8988T (cell line): ENCODE measurements around the gene DLAT.
"Not testable (repeated sequence)": the region's sequence is repeated elsewhere in the genome, so short reads cannot be mapped to it uniquely, and the experiment has no call there.

ENCODE experiments used
- DNase-seq: peaks from one replicate; pipeline ENCODE4 v3.0.0; 2011

The DLAT gene

DNA sequence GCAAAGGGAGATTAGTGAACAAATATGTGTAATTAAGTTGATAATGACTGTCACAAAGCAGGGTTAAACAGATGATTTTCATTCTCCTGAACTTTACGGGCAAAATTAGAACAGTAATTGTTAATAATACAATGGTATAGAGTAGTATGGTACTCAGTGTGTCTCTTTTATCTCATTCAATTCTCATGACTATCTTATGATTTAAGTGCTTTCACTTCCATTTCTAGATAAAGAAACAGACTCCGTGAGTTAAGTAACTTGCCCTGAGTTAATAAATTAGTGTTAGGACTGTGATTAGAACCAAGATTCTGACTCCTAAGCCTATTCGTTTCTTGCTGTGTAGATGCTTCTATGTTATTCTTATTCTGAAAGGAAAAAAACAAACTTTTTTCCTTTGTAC lies 26.6 kb downstream of the DLAT start:
- no peak for DNase-seq

DNA sequence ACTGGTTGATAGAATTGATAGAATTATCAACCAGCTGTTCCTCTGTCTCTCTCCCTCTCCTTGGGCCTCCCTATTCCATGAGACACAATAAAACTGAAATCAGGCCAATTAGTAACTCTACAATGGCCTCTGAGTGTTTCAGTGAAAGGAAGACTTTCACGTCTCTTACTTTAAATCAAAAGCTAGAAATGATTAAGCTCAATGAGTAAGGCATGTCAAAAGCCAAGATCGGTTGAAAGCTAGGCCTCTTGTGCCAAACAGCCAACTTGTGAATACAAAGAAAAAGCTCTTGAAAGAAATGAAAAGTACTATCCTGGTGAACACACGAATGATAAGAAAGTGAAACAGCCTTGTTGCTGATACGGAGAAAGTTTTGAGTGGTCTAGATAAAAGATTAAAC lies 32.0 kb downstream of the DLAT start:
- no peak for DNase-seq

DNA sequence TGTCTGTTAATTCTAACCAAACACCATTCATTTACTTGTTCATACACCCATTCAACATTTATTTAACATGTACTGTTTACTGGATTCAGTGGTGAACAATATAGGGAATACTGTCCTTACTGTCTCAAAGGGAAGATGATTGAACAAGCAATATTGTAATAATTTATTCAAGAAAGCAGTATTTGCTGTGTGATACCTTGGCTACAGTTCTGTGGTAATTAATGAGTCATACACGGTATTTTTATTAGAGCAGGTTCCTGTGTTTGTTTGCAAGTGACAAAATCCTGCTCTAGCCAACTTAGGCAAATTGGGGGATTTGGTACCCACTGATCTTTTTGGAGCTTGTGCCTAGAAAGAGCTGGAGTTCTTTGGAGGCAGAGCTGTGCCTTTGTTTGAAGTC lies 32.9 kb downstream of the DLAT start:
- no peak for DNase-seq

DNA sequence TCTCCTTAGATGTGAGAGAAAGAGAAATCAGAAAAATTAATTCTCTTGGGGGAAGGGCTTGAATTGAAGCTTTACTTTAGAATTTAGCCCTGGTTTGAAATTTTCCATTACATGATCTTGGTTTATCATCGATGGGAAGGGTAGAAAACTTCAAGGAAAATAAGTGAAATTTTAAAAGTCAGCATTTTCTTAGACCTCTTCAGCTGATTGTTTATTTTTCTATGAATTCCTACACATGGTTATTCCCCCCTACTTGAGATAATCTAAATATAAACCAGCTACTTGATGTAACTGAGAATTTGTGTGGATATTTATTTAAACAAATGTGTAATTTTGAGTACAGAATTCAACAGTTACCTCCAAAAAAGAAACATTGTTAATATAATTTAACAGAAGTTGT lies 37.7 kb downstream of the DLAT start:
- no peak for DNase-seq

DNA sequence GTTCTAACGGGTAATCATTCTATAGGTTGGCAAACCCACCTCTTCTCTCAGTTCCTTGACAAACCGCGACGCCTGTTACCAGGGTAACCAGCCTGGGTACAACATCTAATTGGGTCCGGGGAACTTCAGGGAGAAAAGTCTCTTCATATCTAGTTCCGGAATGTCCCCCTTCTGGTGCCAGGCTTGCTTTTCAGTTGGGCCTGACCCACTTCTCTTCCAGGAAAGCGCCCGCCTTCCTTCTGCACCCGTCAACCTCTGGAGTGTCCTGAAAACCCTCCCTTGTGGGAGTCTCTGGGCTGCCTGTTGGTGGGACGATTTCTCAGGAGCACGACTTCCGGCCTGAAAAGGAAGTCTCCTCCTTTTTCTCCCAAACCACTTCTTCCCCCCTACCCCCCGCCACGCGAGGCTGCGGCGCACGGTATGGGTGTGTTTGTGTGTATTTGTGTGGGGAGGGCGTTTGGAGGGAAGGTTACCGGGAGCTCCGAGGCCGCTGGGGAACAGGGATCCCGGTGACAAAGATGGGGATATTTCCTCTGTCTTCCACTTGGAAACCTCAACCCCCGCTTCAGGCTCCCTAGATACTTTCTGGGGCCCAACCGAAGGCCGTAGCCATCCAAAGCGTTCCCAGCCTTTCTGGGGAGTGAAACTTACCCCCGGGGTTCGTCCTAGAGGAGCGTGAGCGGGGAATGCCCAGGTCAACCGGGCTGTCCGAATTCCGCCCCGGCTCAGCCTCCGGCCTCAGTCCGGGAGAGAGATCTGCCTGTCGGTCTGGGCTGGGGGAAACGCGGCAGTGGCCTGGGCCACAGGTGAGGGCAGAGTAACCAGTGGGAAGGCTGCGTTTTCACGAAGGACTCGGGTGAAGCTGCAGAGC lies 49.0 kb downstream of the DLAT start, which contains the start of the genes NKAPD1 and PIH1D2:
Gene NKAPD1, plus strand, starts transcription at position 359 of the 871 bp plus-strand sequence. CDS start 1,276 bp downstream, outside the sequence.
Gene PIH1D2, minus strand, starts transcription at position 77 of the 871 bp plus-strand sequence. CDS start 843 bp downstream, outside the sequence.
- DNase-seq: peak; percentile 56

DNA sequence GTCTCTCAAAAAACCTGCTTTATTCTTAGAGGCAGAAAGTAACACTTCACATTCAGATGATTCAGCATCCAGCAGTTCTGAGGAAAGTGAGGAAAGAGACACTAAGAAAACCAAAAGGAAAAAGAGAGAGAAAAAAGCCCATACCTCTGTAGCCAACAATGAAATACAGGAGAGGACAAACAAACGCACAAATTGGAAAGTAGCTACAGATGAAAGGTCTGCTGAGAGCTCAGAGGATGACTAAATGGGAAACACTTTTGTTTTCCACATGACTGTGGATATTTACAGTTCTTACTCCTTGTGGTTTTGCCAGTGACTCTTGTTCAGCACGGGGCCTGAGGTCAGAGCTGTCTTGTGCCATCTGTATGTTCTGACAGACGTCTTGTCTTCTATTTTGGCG lies 57.5 kb downstream of the DLAT start:
- no peak for DNase-seq

GRCh38 chr11:112085822-112086421 lies 60.7 kb downstream of the DLAT start:
- DNase-seq: no peak

- DNase-seq: peak; percentile 65
Measured at GRCh38 chr11:112086422-112087191, 61.4 kb downstream of the DLAT start, which contains the start of the genes SDHD and TIMM8B. Gene SDHD (plus strand): TSS chr11:112086873. CDS start chr11:112086908, 35 bp downstream. Gene TIMM8B (minus strand): TSS chr11:112086756. CDS start chr11:112086723, 33 bp downstream.

- no peak for DNase-seq
Measured at GRCh38 chr11:112087212-112087611, 62.0 kb downstream of the DLAT start.

DNA sequence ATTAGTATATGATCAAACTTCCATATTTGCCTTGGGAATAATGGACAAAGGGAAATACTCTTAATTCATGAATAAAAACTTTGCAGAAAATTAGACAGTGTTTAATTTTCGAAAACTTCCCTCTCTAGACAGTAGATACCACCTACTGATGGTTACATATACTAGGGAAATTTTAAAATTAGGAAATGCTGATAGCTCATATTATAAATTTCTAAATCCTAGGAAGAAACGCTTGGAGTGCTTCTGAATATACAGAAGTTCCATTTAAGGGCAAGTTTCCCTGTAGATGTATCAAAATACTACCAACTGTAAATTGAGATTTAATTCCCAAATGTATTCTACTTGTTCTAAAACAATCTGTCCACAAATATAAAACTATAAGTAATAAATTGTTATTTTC lies 70.1 kb downstream of the DLAT start:
- DNase-seq: not testable (repeated sequence)

- no peak for DNase-seq
Measured at GRCh38 chr11:112096194-112096593, 71.0 kb downstream of the DLAT start.

DNA sequence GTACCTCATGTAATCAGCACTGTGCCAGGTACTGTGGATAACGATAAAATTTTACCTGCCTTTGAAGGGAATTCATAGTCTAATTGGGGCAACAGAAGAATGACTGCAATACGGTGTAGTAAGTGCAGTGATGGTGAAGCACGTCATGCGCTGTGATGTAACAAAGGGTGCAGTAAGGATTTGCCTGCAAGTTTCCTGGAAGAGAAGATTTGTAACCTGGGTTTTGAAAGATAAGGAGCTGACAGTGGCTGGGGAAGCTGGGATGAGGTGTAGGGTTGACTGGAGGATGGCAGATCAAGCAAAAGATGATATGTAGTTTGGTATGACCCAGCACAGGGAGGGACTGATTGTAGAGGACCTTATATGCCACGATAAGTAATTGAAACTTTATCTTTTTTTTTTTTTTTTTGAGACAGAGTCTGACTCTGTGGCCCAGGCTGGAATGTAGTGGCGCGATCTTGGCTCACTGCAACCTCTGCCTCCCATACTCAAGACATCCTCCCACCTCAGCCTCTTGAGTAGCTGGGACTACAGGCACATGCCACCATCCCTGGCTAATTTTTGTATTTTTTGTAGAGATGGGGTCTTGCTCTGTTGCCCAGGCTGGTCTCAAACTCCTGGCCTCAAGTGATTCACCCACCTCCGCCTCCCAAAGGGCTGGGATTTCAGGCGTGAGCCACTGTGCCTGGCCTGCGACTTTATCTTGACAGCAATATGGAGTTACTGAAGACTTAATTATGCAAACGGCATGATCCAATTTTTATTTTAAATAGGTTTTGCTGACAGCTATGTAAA lies 72.7 kb downstream of the DLAT start:
- DNase-seq: no peak

DNA sequence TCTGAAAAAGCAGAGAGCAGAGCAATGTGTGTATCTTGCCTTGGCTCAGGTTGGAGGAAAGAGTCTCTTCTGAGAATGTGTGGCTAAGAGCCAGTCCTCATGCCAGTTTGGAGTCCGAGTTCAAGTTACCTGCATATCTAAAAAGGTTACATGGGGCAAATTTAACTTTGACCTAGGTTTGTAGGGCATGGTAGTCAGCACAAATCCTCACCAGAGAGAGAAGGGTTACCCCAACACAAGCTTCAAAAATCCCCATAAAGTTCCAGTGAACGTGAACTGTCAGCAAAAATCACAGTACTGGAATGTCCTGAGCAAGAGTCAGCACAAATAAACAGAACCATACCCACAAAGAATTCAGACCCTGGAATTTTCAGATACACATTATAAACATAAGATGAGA lies 75.3 kb downstream of the DLAT start:
- no peak for DNase-seq

- no peak for DNase-seq
Measured at GRCh38 chr11:112103446-112103845, 78.2 kb downstream of the DLAT start.

- no peak for DNase-seq
Measured at GRCh38 chr11:112106070-112106469, 80.9 kb downstream of the DLAT start.
